Uterus (tissue), 2 donors: ENCODE measurements around the gene GLB1L.
A peak's percentile ranks its signal among the peaks of the same experiment; 100 is the strongest.

Source experiments
- POLR2A ChIP-seq, 2 donors: fragments of 450-650 bp; IDR thresholded peaks; one replicate each; pipeline ENCODE4 v1.6.1; 2016; ENCODE audit warnings: antibody characterized with exemption in 2 of 2, mild to moderate bottlenecking in 1 of 2, moderate library complexity in 1 of 2
- TF ChIP-seq, protein P1 (sequence below), 4 experiments: fragments of 200-600 bp in 2 of 4; fragments of 450-650 bp in 2 of 4; sonication (generic) in 2 of 4; IDR thresholded peaks; one replicate each; pipeline ENCODE4 v1.5.1; 2016 to 2019; ENCODE audit warnings: antibody characterized with exemption in 4 of 4, mild to moderate bottlenecking in 2 of 4, moderate library complexity in 1 of 4

DNA sequence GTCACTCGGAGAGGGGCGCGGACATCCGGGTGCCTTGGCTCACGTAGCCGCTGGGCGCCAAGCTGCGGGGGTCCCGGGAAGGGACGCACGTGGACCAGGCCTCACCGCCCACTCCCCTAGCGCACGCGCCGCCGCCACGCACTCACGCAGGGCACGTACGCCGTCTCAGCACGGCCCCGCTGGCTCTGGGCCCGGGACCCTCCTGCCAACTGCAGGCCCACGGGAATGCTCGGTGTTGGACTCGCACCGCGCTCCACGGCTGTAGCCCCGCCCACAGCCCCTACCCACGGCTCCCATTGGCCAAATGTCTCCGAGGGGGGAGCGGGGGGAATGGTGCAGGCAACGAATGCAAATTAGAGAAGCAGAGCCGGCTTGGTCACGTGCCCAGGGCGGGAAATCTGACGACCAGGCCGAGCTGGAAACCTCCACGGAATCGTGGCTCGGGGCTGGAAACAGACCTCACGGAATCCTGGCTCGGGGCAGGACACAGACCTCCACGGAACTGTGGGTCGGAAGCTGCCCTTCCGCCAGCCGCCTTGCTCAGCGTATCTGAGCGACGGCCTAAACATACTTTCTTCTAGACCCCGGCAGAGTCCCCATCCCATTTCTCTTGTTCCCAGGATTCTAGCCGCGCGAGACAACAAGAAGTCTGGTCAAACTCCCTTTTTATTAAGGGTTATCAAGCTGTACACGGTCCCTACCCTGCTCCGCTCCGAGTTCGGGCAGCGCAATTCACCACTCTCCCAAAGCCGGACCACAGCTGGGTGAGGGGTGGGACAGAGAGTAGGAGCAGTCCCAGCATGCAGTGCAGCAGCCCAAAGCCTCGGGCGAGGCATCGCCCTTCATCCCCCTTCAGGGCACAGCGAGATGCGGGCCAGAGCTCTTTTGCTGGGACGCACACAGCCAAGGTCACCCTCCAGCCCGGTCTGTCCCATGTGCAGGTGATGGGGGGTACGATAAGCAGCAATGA, 26.2 kb downstream of the GLB1L start, which contains the start of gene ABCB6:
- TF ChIP-seq, protein P1, sequence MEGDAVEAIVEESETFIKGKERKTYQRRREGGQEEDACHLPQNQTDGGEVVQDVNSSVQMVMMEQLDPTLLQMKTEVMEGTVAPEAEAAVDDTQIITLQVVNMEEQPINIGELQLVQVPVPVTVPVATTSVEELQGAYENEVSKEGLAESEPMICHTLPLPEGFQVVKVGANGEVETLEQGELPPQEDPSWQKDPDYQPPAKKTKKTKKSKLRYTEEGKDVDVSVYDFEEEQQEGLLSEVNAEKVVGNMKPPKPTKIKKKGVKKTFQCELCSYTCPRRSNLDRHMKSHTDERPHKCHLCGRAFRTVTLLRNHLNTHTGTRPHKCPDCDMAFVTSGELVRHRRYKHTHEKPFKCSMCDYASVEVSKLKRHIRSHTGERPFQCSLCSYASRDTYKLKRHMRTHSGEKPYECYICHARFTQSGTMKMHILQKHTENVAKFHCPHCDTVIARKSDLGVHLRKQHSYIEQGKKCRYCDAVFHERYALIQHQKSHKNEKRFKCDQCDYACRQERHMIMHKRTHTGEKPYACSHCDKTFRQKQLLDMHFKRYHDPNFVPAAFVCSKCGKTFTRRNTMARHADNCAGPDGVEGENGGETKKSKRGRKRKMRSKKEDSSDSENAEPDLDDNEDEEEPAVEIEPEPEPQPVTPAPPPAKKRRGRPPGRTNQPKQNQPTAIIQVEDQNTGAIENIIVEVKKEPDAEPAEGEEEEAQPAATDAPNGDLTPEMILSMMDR (IDR thresholded peaks at IDR 0.05): peak in 1 of 4 experiments; percentile 25
- TF ChIP-seq POLR2A (IDR thresholded peaks at IDR 0.05): peak; percentile 62 to 63
